SK-N-SH (cell line): ENCODE results near the gene SLC41A3. TPM values are rescaled to one million over a fixed set of nuclear protein-coding genes. Genes with fewer than 3 reads are reported as not detected.

Experiments
- CTCF ChIA-PET: fragments of 300-600, 350-600 bp; formaldehyde crosslinking; extraction: SDS; loops from one replicate; lab custom pipeline; 2021; lab: Yijun Ruan, JAX
- POLR2A ChIA-PET: fragments of 350-600 bp; sonication (Branson Sonifier 250); formaldehyde crosslinking; extraction: SDS; loops from one replicate; lab custom pipeline; 2020; ENCODE audit warnings: antibody characterized with exemption, inconsistent platforms; lab: Yijun Ruan, JAX
- DNase-seq: peaks from one replicate; pipeline ENCODE4 v3.0.0; 2012
- H2AFZ ChIP-seq: fragments of 200-600 bp; sonication (generic); 2 replicates; pipeline ENCODE4 v1.8.1; 2016; ENCODE audit warnings: antibody characterized with exemption, mild to moderate bottlenecking, low read depth
- H3F3A ChIP-seq: fragments of 200-600 bp; sonication (generic); replicated peaks from 2 replicates; pipeline ENCODE3; 2016; ENCODE audit warnings: antibody characterized with exemption, mild to moderate bottlenecking; ENCODE audit not compliant: insufficient read depth
- H3K27ac ChIP-seq, 2 experiments: fragments of 200-500 bp in 1 of 2; fragments of 200-600 bp in 1 of 2; sonication (Bioruptor generic) in 1 of 2; sonication (generic), shearing (Covaris generic) in 1 of 2; 2 replicates each; pipeline versions ENCODE4 v1.5.1 to v1.6.1; 2014 to 2016; ENCODE audit warnings: low read depth in 2 of 2, inconsistent platforms in 1 of 2, low read length in 1 of 2, mild to moderate bottlenecking in 1 of 2, mixed read lengths in 1 of 2
- H3K27me3 ChIP-seq: fragments of 200-600 bp; sonication (generic), shearing (Covaris generic); 2 replicates; pipeline ENCODE4 v1.6.1; 2016; ENCODE audit warnings: mixed run types; ENCODE audit not compliant: insufficient read depth
- H3K36me3 ChIP-seq, 2 experiments: fragments of 200-500 bp in 1 of 2; fragments of 200-600 bp in 1 of 2; sonication (Bioruptor generic) in 1 of 2; sonication (generic) in 1 of 2; replicated peaks in 1 of 2; 2 replicates each; pipeline versions ENCODE3 to v1.5.1; 2014 to 2016; ENCODE audit warnings: low read length in 1 of 2, mild to moderate bottlenecking in 1 of 2; ENCODE audit not compliant: insufficient read depth in 2 of 2, control insufficient read depth in 1 of 2
- H3K4me1 ChIP-seq, 2 experiments: fragments of 200-500 bp in 1 of 2; fragments of 200-600 bp in 1 of 2; sonication (Bioruptor generic) in 1 of 2; sonication (generic), shearing (Covaris generic) in 1 of 2; 2 replicates each; pipeline versions ENCODE4 v1.5.1 to v1.6.1; 2014 to 2016; ENCODE audit warnings: low read depth in 1 of 2, low read length in 1 of 2, mixed run types in 1 of 2; ENCODE audit not compliant: insufficient read depth in 2 of 2, control insufficient read depth in 1 of 2
- H3K4me2 ChIP-seq: fragments of 200-600 bp; sonication (generic), shearing (Covaris generic); 2 replicates; pipeline ENCODE4 v1.6.1; 2017; ENCODE audit warnings: mixed run types
- H3K4me3 ChIP-seq, 2 experiments: fragments of 200-500 bp in 1 of 2; fragments of 200-600 bp in 1 of 2; sonication (Bioruptor generic) in 1 of 2; sonication (generic), shearing (Covaris generic) in 1 of 2; 2 replicates each; pipeline versions ENCODE4 v1.5.1 to v1.8.1; 2014 to 2016; ENCODE audit warnings: low read depth in 2 of 2, inconsistent platforms in 1 of 2, low read length in 1 of 2, mild to moderate bottlenecking in 1 of 2, mixed read lengths in 1 of 2, moderate library complexity in 1 of 2
- H3K79me2 ChIP-seq: fragments of 200-600 bp; sonication (generic); 2 replicates; pipeline ENCODE4 v1.8.1; 2017; ENCODE audit warnings: mild to moderate bottlenecking; ENCODE audit not compliant: insufficient read depth
- H3K9ac ChIP-seq: fragments of 200-600 bp; sonication (generic); 2 replicates; pipeline ENCODE4 v1.6.1; 2017; ENCODE audit warnings: mixed run types
- H3K9me2 ChIP-seq: fragments of 200-600 bp; sonication (generic); 2 replicates; pipeline ENCODE4 v1.6.1; 2017; ENCODE audit warnings: mixed run types
- H3K9me3 ChIP-seq: fragments of 200-600 bp; sonication (generic); 2 replicates; pipeline ENCODE4 v1.6.1; 2017; ENCODE audit warnings: mixed run types, mild to moderate bottlenecking, moderate library complexity
- H4K20me1 ChIP-seq: fragments of 200-600 bp; sonication (generic); 2 replicates; pipeline ENCODE4 v1.6.1; 2017; ENCODE audit warnings: mild to moderate bottlenecking, mixed run types; ENCODE audit not compliant: insufficient read depth
- CTCF ChIP-seq: fragments of 200-600 bp; sonication (generic); IDR thresholded peaks from 2 replicates; pipeline ENCODE4 v1.6.1; 2017; ENCODE audit warnings: antibody characterized with exemption, mild to moderate bottlenecking, moderate library complexity
- FOSL2 ChIP-seq: IDR thresholded peaks from 2 replicates; pipeline ENCODE4 v1.4.0; 2012; ENCODE audit warnings: low read depth, mild to moderate bottlenecking, moderate library complexity, borderline replicate concordance
- GABPA ChIP-seq: IDR thresholded peaks from 2 replicates; pipeline ENCODE4 v1.4.0; 2012; ENCODE audit warnings: low read depth, mild to moderate bottlenecking
- IRF3 ChIP-seq: fragments of 150-350 bp; IDR thresholded peaks from 2 replicates; pipeline ENCODE4 v1.6.1; 2016; ENCODE audit warnings: mild to moderate bottlenecking, low read depth, low read length
- JUND ChIP-seq: IDR thresholded peaks from 2 replicates; pipeline ENCODE4 v1.4.0; 2012
- MEF2A ChIP-seq: IDR thresholded peaks from 2 replicates; pipeline ENCODE4 v1.4.0; 2012; ENCODE audit warnings: low read depth, borderline replicate concordance
- NRF1 ChIP-seq: IDR thresholded peaks from 2 replicates; pipeline ENCODE4 v1.6.1; 2012; ENCODE audit warnings: low read depth, mild to moderate bottlenecking, low read length
- PBX3 ChIP-seq: IDR thresholded peaks from 2 replicates; pipeline ENCODE4; 2012
- RAD21 ChIP-seq: IDR thresholded peaks from 2 replicates; pipeline ENCODE4 v1.6.1; 2012; ENCODE audit warnings: mild to moderate bottlenecking, low read length
- REST ChIP-seq: IDR thresholded peaks from 2 replicates; pipeline ENCODE4 v1.6.1; 2012; ENCODE audit warnings: mild to moderate bottlenecking, low read depth, low read length, moderate library complexity
- RFX5 ChIP-seq: IDR thresholded peaks from 2 replicates; pipeline ENCODE4 v1.6.1; 2012; ENCODE audit warnings: mild to moderate bottlenecking, improper control_type of control experiment, low read length
- SMC3 ChIP-seq: IDR thresholded peaks from 2 replicates; pipeline ENCODE4 v1.6.1; 2012; ENCODE audit warnings: low read depth, low read length, improper control_type of control experiment
- TAF1 ChIP-seq: IDR thresholded peaks from 2 replicates; pipeline ENCODE4 v1.6.1; 2012; ENCODE audit warnings: low read depth, mild to moderate bottlenecking, low read length, moderate library complexity, borderline replicate concordance
- TEAD4 ChIP-seq: IDR thresholded peaks from 2 replicates; pipeline ENCODE4 v1.4.0; 2012; ENCODE audit warnings: mild to moderate bottlenecking, borderline replicate concordance; ENCODE audit not compliant: insufficient read depth
- USF1 ChIP-seq: IDR thresholded peaks from 2 replicates; pipeline ENCODE4 v1.4.0; 2012; ENCODE audit warnings: low read depth, borderline replicate concordance
- WGBS: methylation state at CpG from one replicate; pipeline ENCODE4 v1.1.6; 2017; ENCODE audit warnings: low lambda C conversion rate; 5-methylcytosine and 5-hydroxymethylcytosine counted together
- polyA plus RNA-seq, 3 experiments: library from polyadenylated mRNA; depleted of rRNA; stranded (reverse); fragments of >200 nt; gene quantifications; 2 replicates each; pipeline ENCODE4 v1.2.3, GENCODE V29; 2012

The SLC41A3 gene
- polyA plus RNA-seq, 1 of the 3 experiments (the other 2 are of a cell fraction), result 53.4 TPM

GRCh38 chr3:126113733-126114442 lies 30.0 kb upstream of the SLC41A3 start:
- Histone ChIP-seq H3K4me2 (no peak overlapping the region), H3K36me3 (no peaks in the 10 kb centered on the region), H3K79me2 (no peaks in the 10 kb centered on the region), H2AFZ (no peak overlapping the region), H3K27me3 (no peaks in the 10 kb centered on the region; the same call in 1 of the 2 replicates), H3K9me3 (no peaks in the 10 kb centered on the region), H4K20me1 (no peaks in the 10 kb centered on the region), H3K9me2 (no peaks in the 10 kb centered on the region), H3K27ac (no peak overlapping the region), H3F3A (no peaks in the 10 kb centered on the region), H3K9ac (no peak overlapping the region), H3K4me1 (no peaks in the 10 kb centered on the region), H3K4me3 (no peak overlapping the region)
- ChIA-PET POLR2A (no interaction called here), CTCF (interaction anchor here (1.1 to 4.3 kb wide), 2 partner anchors 16 to 19 kb away, joined by 3 to 25 read pairs; no protein-coding TSS in a partner anchor)
- peak; percentile 66 for DNase-seq
- WGBS, result 75% methylated on average over 8 of the region's 9 CpGs
- peak; percentile 30 for TF ChIP-seq RAD21
- TF ChIP-seq JUND, result no peak
- TF ChIP-seq CTCF, result peak; percentile 45

- H3K79me2 ChIP-seq, result no peaks in the 10 kb centered on the region
- no peak overlapping the region for H3K9ac ChIP-seq
- DNase-seq, result no peak
- no peaks in the 10 kb centered on the region; the same call in 1 of the 2 replicates for H3K27me3 ChIP-seq
- no peaks in the 10 kb centered on the region for H3K9me3 ChIP-seq
- no peak overlapping the region for H3K27ac ChIP-seq
- H3K9me2 ChIP-seq, result no peaks in the 10 kb centered on the region
- no peaks in the 10 kb centered on the region for H3K4me1 ChIP-seq
- TF ChIP-seq NRF1 (no peak), SMC3 (no peak), IRF3 (no peak), USF1 (no peak), PBX3 (no peak), TEAD4 (no peak), CTCF (no peak), TAF1 (no peak), RFX5 (no peak), JUND (no peak), GABPA (no peak), MEF2A (no peak), REST (no peak), FOSL2 (no peak)
- no peak overlapping the region for H2AFZ ChIP-seq
- no peak overlapping the region for H3K4me2 ChIP-seq
- H4K20me1 ChIP-seq, result no peaks in the 10 kb centered on the region
- POLR2A ChIA-PET, result no interaction called here
- no peak overlapping the region for H3K4me3 ChIP-seq
- H3F3A ChIP-seq, result no peaks in the 10 kb centered on the region
- CTCF ChIA-PET, result interaction anchor here (4.3 kb wide), 1 partner anchor 20 kb away, joined by 25 read pairs; no protein-coding TSS in a partner anchor
- no peaks in the 10 kb centered on the region for H3K36me3 ChIP-seq
- WGBS, result 80% methylated on average over 1 of the region's 6 CpGs
These were observed 29.3 kb upstream of the SLC41A3 start for GRCh38 chr3:126113238-126113555.
